Endothelial cell of umbilical vein (primary cell): ENCODE data around the gene BEST2. TPM values are rescaled to one million over a fixed set of nuclear protein-coding genes. Genes with fewer than 3 reads are reported as not detected.

ENCODE experiments used
- BruUV-seq: library from RNA; stranded (reverse); fragments of 400-500 nt; replicated peaks from 2 replicates; lab custom pipeline; 2021; lab: Mats Ljungman, UMichigan
- CTCF ChIA-PET: fragments of 300-600, 350-600 bp; sonication (Branson Sonifier 250); formaldehyde crosslinking; loops from one replicate; lab custom pipeline; 2021; ENCODE audit warnings: antibody characterized with exemption, inconsistent platforms; lab: Charles Lee
- POLR2A ChIA-PET: fragments of 300-600, 350-600 bp; sonication (Branson Sonifier 250); formaldehyde crosslinking; loops from one replicate; lab custom pipeline; 2021; ENCODE audit warnings: antibody characterized with exemption, inconsistent platforms; lab: Charles Lee
- DNase-seq: peaks from one replicate; pipeline ENCODE4 v3.0.0-alpha.2; 2011; ENCODE audit warnings: low read depth, low spot score
- FAIRE-seq: peaks from 2 replicates; lab custom pipeline; 2011; peaks lifted over from hg19 to GRCh38; lab: Jason Lieb, UNC
- H2AFZ ChIP-seq: 2 replicates; pipeline ENCODE4 v1.6.0; 2012; ENCODE audit warnings: low read depth, low read length, control low read depth, inconsistent platforms
- H3K27ac ChIP-seq: 2 replicates; pipeline ENCODE4 v1.5.1; 2011; ENCODE audit warnings: low read depth, mild to moderate bottlenecking, control low read depth, low read length, moderate library complexity; ENCODE audit not compliant: insufficient read depth
- H3K27me3 ChIP-seq, 2 experiments: 2 replicates each; pipeline versions ENCODE4 v1.6.0 to v1.6.1; 2011; ENCODE audit warnings: low read length in 2 of 2, mixed read lengths in 1 of 2; ENCODE audit not compliant: control insufficient read depth in 2 of 2, insufficient read depth in 2 of 2
- H3K36me3 ChIP-seq, 2 experiments: 2 replicates in 1 of 2; 3 replicates in 1 of 2; pipeline ENCODE4 v1.5.1; 2011; ENCODE audit warnings: low read length in 2 of 2, mild to moderate bottlenecking in 1 of 2, moderate library complexity in 1 of 2; ENCODE audit not compliant: control insufficient read depth in 2 of 2, insufficient read depth in 2 of 2; ENCODE audit errors: extremely low read depth in 1 of 2
- H3K4me1 ChIP-seq: 3 replicates; pipeline ENCODE4 v1.5.1; 2011; ENCODE audit warnings: mild to moderate bottlenecking, low read length; ENCODE audit not compliant: control insufficient read depth, insufficient read depth; ENCODE audit errors: extremely low read depth
- H3K4me2 ChIP-seq: 2 replicates; pipeline ENCODE4 v1.6.1; 2011; ENCODE audit warnings: low read length, control low read depth, mixed read lengths; ENCODE audit not compliant: insufficient read depth
- H3K4me3 ChIP-seq, 3 experiments: fragments of 200-600 bp in 1 of 3; sonication (generic), shearing (Covaris generic) in 1 of 3; replicated peaks in 1 of 3; 2 replicates each; pipeline ENCODE4 v1.5.1; 2011 to 2016; ENCODE audit warnings: control low read depth in 3 of 3, low read length in 3 of 3, mild to moderate bottlenecking in 2 of 3, inconsistent platforms in 1 of 3, low read depth in 1 of 3, moderate library complexity in 1 of 3; ENCODE audit not compliant: insufficient read depth in 1 of 3
- H3K79me2 ChIP-seq: 2 replicates; pipeline ENCODE4 v1.6.0; 2012; ENCODE audit warnings: low read length, inconsistent platforms; ENCODE audit not compliant: control insufficient read depth, insufficient read depth
- H3K9ac ChIP-seq: replicated peaks from 2 replicates; pipeline ENCODE3; 2011; ENCODE audit warnings: low read length, control low read depth; ENCODE audit not compliant: insufficient read depth; ENCODE audit errors: extremely low read depth
- H3K9me1 ChIP-seq: replicated peaks from 3 replicates; pipeline ENCODE4 v1.6.0; 2011; ENCODE audit warnings: mild to moderate bottlenecking, low read length; ENCODE audit not compliant: control insufficient read depth, insufficient read depth; ENCODE audit errors: extremely low read depth
- H3K9me3 ChIP-seq: replicated peaks from 2 replicates; pipeline ENCODE4 v1.5.1; 2012; ENCODE audit warnings: low read length, inconsistent platforms; ENCODE audit not compliant: control insufficient read depth, insufficient read depth
- H4K20me1 ChIP-seq: replicated peaks from 2 replicates; pipeline ENCODE3; 2011; ENCODE audit warnings: mild to moderate bottlenecking, low read length; ENCODE audit not compliant: control insufficient read depth, insufficient read depth; ENCODE audit errors: extremely low read depth
- EZH2 ChIP-seq: IDR thresholded peaks from 2 replicates; pipeline ENCODE4 v1.6.1; 2012; ENCODE audit warnings: borderline replicate concordance, low read depth, mild to moderate bottlenecking, moderate library complexity, low read length, inconsistent platforms; ENCODE audit not compliant: severe bottlenecking
- FOS ChIP-seq: IDR thresholded peaks from 2 replicates; pipeline ENCODE4 v1.6.1; 2011; ENCODE audit warnings: mild to moderate bottlenecking, low read length, moderate library complexity, borderline replicate concordance; ENCODE audit not compliant: insufficient read depth
- GATA2 ChIP-seq: IDR thresholded peaks from 2 replicates; pipeline ENCODE4 v1.7.0; 2011; ENCODE audit warnings: low read depth, mild to moderate bottlenecking, moderate library complexity, mixed read lengths, low read length; ENCODE audit not compliant: insufficient read length, insufficient read depth
- JUN ChIP-seq: IDR thresholded peaks from 2 replicates; pipeline ENCODE4 v1.6.1; 2011; ENCODE audit warnings: borderline replicate concordance, low read depth; ENCODE audit not compliant: insufficient read length, insufficient read depth
- MYC ChIP-seq: IDR thresholded peaks from one replicate; pipeline ENCODE4 v1.6.1; 2011; ENCODE audit warnings: mild to moderate bottlenecking, low read depth, low read length
- POLR2A ChIP-seq: IDR thresholded peaks from 2 replicates; pipeline ENCODE4 v1.6.1; 2012; ENCODE audit warnings: low read depth, mild to moderate bottlenecking, control low read depth, low read length
- POLR2AphosphoS5 ChIP-seq: IDR thresholded peaks from 2 replicates; pipeline ENCODE4 v1.6.1; 2012; ENCODE audit warnings: low read depth, mild to moderate bottlenecking, control low read depth, low read length, moderate library complexity; ENCODE audit not compliant: insufficient read depth
- dilution Hi-C: fragments of 300-500 bp; cut with MboI; formaldehyde crosslinking; loops from one replicate; pipeline ENCODE4 v1.15.0; 2019; ENCODE audit warnings: low sequenced_read_pairs; ENCODE audit not compliant: extremely low pct_ligation_motif_present
- intact Hi-C: fragments of 100-400 bp; cut with micrococcal nuclease; formaldehyde crosslinking; loops from one replicate; pipeline ENCODE4 v1.10.0; 2022
- polyA plus RNA-seq, 4 experiments: library from polyadenylated mRNA; depleted of rRNA in 3 of 4; stranded (reverse) in 3 of 4; unstranded in 1 of 4; fragments of >200 nt; gene quantifications; 2 replicates each; pipeline versions ENCODE4 v1.2.1 to v1.2.3, GENCODE V29; 2011 to 2012; ENCODE audit warnings: missing spikeins in 1 of 4
- total RNA-seq: library from RNA; stranded (reverse); gene quantifications from 2 replicates; pipeline ENCODE4 v1.2.3, GENCODE V29; 2021
- TF ChIP-seq, protein P1 (sequence below): IDR thresholded peaks from 2 replicates; pipeline ENCODE4 v1.6.1; 2011; ENCODE audit not compliant: insufficient read depth, insufficient read length
- TF ChIP-seq, protein P2 (sequence below), 2 donors: IDR thresholded peaks; 1 replicate in 1 of 2; 2 replicates in 1 of 2; pipeline ENCODE4 v1.5.1; 2011; ENCODE audit warnings: low read length in 2 of 2, mild to moderate bottlenecking in 2 of 2, moderate library complexity in 2 of 2, control low read depth in 1 of 2, inconsistent platforms in 1 of 2, low read depth in 1 of 2; ENCODE audit not compliant: insufficient read depth in 1 of 2; ENCODE audit errors: extremely low read depth in 1 of 2

The BEST2 gene
- total and polyA plus RNA-seq, 2 donors (not counting 3 experiments of a cell fraction or from before 2014, with no cell fraction given): not detected

DNA sequence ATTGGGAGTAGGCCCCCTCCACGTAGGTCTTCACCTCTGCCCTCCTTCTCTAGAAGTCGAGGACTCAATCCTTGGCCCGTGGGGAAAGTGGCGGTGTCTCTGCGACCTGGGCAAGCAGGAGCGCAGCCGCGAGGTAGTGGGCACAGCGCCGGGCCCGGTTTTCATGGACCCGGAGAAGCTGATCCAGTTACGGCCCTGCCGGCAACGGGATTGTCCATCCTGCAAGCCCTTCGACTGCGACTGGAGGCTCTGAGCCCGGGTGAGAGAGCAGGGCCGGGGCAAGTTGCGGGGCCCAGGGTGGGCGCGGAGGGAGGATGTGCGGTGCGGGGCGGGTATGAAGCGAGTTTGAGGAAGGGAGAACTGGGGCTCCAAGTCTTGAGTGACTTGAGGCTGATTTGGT, 52.5 kb downstream of the BEST2 start:
- dilution Hi-C loops (no loop called here), intact Hi-C loops (no loop called here)
- H3K79me2 ChIP-seq: peaks cover 14% of the 10 kb centered on the region
- no peak overlapping the region for H2AFZ ChIP-seq
- DNase-seq (no peak), FAIRE-seq (no peak)
- no TSS peak for BruUV-seq
- H4K20me1 ChIP-seq: no peaks in the 10 kb centered on the region
- POLR2A ChIA-PET: interaction anchor here (0.6 kb wide), 1 partner anchor 11 kb away, joined by 3 read pairs; no protein-coding TSS in a partner anchor
- H3K36me3 ChIP-seq: peaks cover 0 to 12% of the 10 kb centered on the region in 2 experiments
- H3K4me3 ChIP-seq: no peak overlapping the region
- no peaks in the 10 kb centered on the region for H3K9me1 ChIP-seq
- peaks cover 22% of the 10 kb centered on the region for H3K4me1 ChIP-seq
- no peaks in the 10 kb centered on the region for H3K27me3 ChIP-seq
- no peak overlapping the region for H3K27ac ChIP-seq
- H3K9me3 ChIP-seq: no peaks in the 10 kb centered on the region
- H3K9ac ChIP-seq: no peak overlapping the region
- CTCF ChIA-PET: interaction anchor here (1.9 to 13.8 kb wide), 2 partner anchors 40 to 44 kb away, joined by 5 to 524 read pairs; no protein-coding TSS in a partner anchor
- TF ChIP-seq EZH2 (no peak), JUN (no peak), GATA2 (no peak), POLR2A (no peak), FOS (no peak), MYC (no peak), POLR2AphosphoS5 (no peak)
- TF ChIP-seq, protein P1, sequence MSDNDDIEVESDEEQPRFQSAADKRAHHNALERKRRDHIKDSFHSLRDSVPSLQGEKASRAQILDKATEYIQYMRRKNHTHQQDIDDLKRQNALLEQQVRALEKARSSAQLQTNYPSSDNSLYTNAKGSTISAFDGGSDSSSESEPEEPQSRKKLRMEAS: no peak
- TF ChIP-seq, protein P2, sequence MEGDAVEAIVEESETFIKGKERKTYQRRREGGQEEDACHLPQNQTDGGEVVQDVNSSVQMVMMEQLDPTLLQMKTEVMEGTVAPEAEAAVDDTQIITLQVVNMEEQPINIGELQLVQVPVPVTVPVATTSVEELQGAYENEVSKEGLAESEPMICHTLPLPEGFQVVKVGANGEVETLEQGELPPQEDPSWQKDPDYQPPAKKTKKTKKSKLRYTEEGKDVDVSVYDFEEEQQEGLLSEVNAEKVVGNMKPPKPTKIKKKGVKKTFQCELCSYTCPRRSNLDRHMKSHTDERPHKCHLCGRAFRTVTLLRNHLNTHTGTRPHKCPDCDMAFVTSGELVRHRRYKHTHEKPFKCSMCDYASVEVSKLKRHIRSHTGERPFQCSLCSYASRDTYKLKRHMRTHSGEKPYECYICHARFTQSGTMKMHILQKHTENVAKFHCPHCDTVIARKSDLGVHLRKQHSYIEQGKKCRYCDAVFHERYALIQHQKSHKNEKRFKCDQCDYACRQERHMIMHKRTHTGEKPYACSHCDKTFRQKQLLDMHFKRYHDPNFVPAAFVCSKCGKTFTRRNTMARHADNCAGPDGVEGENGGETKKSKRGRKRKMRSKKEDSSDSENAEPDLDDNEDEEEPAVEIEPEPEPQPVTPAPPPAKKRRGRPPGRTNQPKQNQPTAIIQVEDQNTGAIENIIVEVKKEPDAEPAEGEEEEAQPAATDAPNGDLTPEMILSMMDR (IDR thresholded peaks at IDR 0.05; ENCODE audit: extremely low read depth in 1 of 2, insufficient read depth in 1 of 2, low read depth in 1 of 2, low read length in 2 of 2): no peak
- no peak overlapping the region for H3K4me2 ChIP-seq
